ENCODE results near the gene NDUFB10.
A peak's percentile ranks its signal among the peaks of the same experiment; 100 is the strongest.

NDUFB10 gene

GRCh38 chr16:1965396-1966001, 6.2 kb downstream of the NDUFB10 start:
- DNase-seq (ENCODE audit: extremely low read depth in 1 of 2, low read depth in 1 of 2) = no peak

- DNase-seq (ENCODE audit: extremely low read depth in 1 of 2, low read depth in 1 of 2) = no peak
These were observed 7.1 kb downstream of the NDUFB10 start, which contains the start of gene RNF151 for GRCh38 chr16:1966460-1966859. Gene RNF151 (plus strand): TSS chr16:1966856. CDS start chr16:1966882, 26 bp downstream.

GRCh38 chr16:1968146-1968953, 9.0 kb downstream of the NDUFB10 start:
- DNase-seq (ENCODE audit: extremely low read depth in 1 of 2, low read depth in 1 of 2) = no peak

GRCh38 chr16:1971796-1972489, 12.6 kb downstream of the NDUFB10 start, which contains the start of gene TBL3:
Gene TBL3 (plus strand): TSS chr16:1972053. CDS start chr16:1972165, 112 bp downstream.
- DNase-seq (ENCODE audit: extremely low read depth in 1 of 2, low read depth in 1 of 2) = peak; percentile 94 to 97

GRCh38 chr16:1972490-1972877, 13.1 kb downstream of the NDUFB10 start:
- no peak for DNase-seq (ENCODE audit: extremely low read depth in 1 of 2, low read depth in 1 of 2)

GRCh38 chr16:1973461-1974156, 14.3 kb downstream of the NDUFB10 start:
- no peak for DNase-seq (ENCODE audit: extremely low read depth in 1 of 2, low read depth in 1 of 2)

GRCh38 chr16:1974157-1975070, 15.1 kb downstream of the NDUFB10 start:
- no peak for DNase-seq (ENCODE audit: extremely low read depth in 1 of 2, low read depth in 1 of 2)

GRCh38 chr16:1975432-1976215, 16.3 kb downstream of the NDUFB10 start:
- no peak for DNase-seq (ENCODE audit: extremely low read depth in 1 of 2, low read depth in 1 of 2)

- no peak for DNase-seq (ENCODE audit: extremely low read depth in 1 of 2, low read depth in 1 of 2)
These were observed 16.8 kb downstream of the NDUFB10 start for GRCh38 chr16:1976216-1976520.

- no peak for DNase-seq (ENCODE audit: extremely low read depth in 1 of 2, low read depth in 1 of 2)
These were observed 17.9 kb downstream of the NDUFB10 start for GRCh38 chr16:1976951-1977874.

GRCh38 chr16:1977875-1978268, 18.5 kb downstream of the NDUFB10 start:
- DNase-seq (ENCODE audit: extremely low read depth in 1 of 2, low read depth in 1 of 2) = no peak

GRCh38 chr16:1978476-1979120, 19.3 kb downstream of the NDUFB10 start:
- DNase-seq (ENCODE audit: extremely low read depth in 1 of 2, low read depth in 1 of 2) = no peak

GRCh38 chr16:1979271-1980029, 20.1 kb downstream of the NDUFB10 start:
- no peak for DNase-seq (ENCODE audit: extremely low read depth in 1 of 2, low read depth in 1 of 2)

- DNase-seq (ENCODE audit: extremely low read depth in 1 of 2, low read depth in 1 of 2) = no peak
These were observed 20.9 kb downstream of the NDUFB10 start for GRCh38 chr16:1980030-1980769.

- no peak for DNase-seq (ENCODE audit: extremely low read depth in 1 of 2, low read depth in 1 of 2)
These were observed 21.4 kb downstream of the NDUFB10 start for GRCh38 chr16:1980770-1981087.

- no peak for DNase-seq (ENCODE audit: extremely low read depth in 1 of 2, low read depth in 1 of 2)
These were observed 22.1 kb downstream of the NDUFB10 start, which contains the start of gene NOXO1 for GRCh38 chr16:1981398-1981836. Gene NOXO1 (minus strand): TSS chr16:1981469. CDS start chr16:1981179, 290 bp downstream.
